ENCODE measurements around the gene CAPZB.

The CAPZB gene

DNA sequence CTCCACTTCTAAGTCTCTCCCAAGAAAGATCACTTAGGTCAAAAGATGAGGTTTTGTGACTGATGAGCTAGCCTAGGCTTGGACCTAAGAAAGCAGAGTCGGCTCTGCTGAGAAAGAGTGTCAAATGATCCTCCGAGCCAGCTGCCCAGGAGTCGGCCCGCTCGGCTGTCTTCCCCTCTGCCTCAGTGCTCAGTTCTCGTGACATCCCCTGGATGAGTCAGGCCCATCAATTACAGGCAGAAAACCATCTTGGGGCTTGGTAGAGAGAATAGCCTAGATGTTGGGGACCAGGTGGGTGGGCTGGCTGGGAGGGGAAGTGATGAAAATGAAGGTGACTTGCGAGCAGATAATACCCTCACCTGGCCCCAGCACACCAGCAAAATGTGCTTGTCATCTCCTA, 112.7 kb downstream of the CAPZB start:
- no peak for TF ChIP-seq MYC (IDR thresholded peaks at IDR 0.05; ENCODE audit: low read depth, low read length)
- TF ChIP-seq, protein P1, sequence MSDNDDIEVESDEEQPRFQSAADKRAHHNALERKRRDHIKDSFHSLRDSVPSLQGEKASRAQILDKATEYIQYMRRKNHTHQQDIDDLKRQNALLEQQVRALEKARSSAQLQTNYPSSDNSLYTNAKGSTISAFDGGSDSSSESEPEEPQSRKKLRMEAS (IDR thresholded peaks at IDR 0.05; ENCODE audit: low read depth, low read length), result no peak
- TF ChIP-seq, protein P2, sequence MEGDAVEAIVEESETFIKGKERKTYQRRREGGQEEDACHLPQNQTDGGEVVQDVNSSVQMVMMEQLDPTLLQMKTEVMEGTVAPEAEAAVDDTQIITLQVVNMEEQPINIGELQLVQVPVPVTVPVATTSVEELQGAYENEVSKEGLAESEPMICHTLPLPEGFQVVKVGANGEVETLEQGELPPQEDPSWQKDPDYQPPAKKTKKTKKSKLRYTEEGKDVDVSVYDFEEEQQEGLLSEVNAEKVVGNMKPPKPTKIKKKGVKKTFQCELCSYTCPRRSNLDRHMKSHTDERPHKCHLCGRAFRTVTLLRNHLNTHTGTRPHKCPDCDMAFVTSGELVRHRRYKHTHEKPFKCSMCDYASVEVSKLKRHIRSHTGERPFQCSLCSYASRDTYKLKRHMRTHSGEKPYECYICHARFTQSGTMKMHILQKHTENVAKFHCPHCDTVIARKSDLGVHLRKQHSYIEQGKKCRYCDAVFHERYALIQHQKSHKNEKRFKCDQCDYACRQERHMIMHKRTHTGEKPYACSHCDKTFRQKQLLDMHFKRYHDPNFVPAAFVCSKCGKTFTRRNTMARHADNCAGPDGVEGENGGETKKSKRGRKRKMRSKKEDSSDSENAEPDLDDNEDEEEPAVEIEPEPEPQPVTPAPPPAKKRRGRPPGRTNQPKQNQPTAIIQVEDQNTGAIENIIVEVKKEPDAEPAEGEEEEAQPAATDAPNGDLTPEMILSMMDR (IDR thresholded peaks at IDR 0.05; ENCODE audit: low read depth, low read length), result no peak
- no peak for TF ChIP-seq POLR2A (IDR thresholded peaks at IDR 0.05; ENCODE audit: extremely low read depth, insufficient read length)
- no peak overlapping the region for H3K4me3 ChIP-seq (ENCODE audit: low read depth, low read length)
- no peak for DNase-seq (ENCODE audit: low read depth)

DNA sequence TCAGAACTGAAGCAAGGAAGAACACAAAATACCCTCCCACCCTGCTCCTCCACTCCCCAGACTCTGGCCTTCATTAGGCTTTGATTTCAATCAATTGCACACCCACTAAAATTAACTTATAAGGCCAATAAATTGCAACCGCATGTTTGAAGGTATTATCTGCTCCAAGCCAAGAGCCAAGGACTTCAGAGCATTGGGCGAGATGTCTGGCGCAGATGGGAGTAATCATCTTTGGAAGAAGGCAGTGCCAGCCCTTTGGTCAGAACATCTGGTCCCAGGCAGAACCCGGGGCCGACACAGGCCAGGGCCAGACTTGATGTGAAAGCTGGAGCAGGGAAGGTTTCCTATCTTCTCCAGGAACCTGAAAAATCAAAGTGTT, 113.2 kb downstream of the CAPZB start:
- DNase-seq (ENCODE audit: low read depth), result no peak
- no peak overlapping the region for H3K4me3 ChIP-seq (ENCODE audit: low read depth, low read length)
- TF ChIP-seq POLR2A (IDR thresholded peaks at IDR 0.05; ENCODE audit: extremely low read depth, insufficient read length) (no peak), MYC (IDR thresholded peaks at IDR 0.05; ENCODE audit: low read depth, low read length) (no peak)
- TF ChIP-seq, protein P2 (IDR thresholded peaks at IDR 0.05; ENCODE audit: low read depth, low read length), result no peak
- TF ChIP-seq, protein P1 (IDR thresholded peaks at IDR 0.05; ENCODE audit: low read depth, low read length), result no peak

DNA sequence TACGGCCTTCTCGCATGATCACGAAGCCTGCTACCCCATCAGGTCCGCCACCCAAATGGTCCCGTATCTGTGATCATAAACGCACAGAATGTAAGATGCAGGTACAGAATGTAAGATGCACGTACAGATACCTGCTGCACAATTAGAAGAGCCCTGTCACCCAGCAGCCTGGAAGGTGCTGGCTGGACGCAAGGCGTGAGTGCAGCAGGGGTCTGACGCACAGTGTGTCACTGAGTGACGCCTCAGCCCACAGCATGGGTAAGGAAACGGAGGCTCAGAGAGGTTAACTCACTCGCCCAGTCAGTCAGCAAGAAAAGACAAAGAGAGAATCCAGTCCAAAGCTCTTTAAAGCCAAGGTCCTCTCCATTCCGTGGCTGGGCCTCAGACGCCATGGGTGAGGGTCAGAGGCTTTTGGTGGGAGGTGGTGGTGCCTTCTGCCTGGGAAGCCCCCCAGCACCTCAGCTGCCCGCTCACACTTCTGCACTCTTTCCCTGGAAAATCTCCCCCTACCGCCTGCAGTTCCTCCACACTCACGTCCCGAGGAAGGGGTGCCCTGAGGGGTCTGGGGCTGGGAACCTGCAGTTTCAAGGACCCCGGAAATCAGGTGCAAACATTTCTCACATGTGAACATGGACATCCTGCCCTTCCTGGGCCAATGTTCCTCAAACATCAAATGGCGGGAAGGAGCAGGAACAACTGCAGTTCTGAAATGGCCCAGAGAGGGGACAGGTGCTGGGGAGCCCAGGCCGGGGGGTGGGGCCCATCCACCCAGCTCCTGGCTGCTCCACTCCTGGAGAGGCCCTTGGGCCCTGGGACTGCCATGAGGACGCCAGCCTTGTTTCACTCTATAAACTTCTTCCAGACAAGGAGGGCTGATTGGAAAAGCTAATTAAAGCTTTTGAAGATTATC, 113.9 kb downstream of the CAPZB start:
- DNase-seq (ENCODE audit: low read depth), result no peak
- H3K4me3 ChIP-seq (ENCODE audit: low read depth, low read length), result no peak overlapping the region
- TF ChIP-seq MYC (IDR thresholded peaks at IDR 0.05; ENCODE audit: low read depth, low read length), result no peak
- TF ChIP-seq, protein P1 (IDR thresholded peaks at IDR 0.05; ENCODE audit: low read depth, low read length), result no peak

DNA sequence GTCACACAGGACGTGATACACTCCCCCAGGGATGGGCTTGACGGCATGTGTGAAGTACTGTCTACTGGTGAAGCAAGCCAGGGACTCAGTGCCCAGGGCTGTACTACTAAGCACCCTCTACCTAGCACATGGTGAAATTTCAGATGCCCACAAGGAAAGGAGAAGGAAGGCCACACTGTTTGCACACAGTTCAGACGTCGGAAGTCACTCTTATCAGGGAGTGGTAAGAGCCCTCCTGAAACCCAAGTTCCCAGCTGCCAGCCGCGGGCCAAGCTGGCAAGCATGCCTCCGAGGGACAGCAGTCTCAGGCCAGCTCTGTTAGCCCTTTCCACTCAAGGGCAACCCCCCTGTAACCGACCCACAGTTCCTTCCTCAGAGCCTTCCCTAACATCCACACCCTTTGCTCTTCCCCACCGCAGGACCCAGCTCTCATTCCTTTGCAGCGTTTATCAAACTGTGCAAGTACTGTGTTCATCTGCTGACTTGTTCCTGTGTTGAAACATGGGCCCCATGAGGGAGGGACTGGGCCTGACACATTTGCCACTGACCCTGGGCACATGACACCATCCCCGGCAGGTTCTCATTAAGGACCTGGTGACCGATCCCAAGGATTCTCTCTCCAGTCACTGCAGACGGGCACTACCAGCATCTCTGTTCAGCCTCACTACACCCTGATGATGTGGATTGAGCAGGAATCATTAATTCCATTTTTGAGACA, 114.7 kb downstream of the CAPZB start:
- DNase-seq (ENCODE audit: low read depth), result peak; percentile 9
- H3K4me3 ChIP-seq (ENCODE audit: low read depth, low read length), result no peak overlapping the region
- TF ChIP-seq, protein P2 (IDR thresholded peaks at IDR 0.05; ENCODE audit: low read depth, low read length), result no peak
- TF ChIP-seq, protein P1 (IDR thresholded peaks at IDR 0.05; ENCODE audit: low read depth, low read length), result no peak
- no peak for TF ChIP-seq MYC (IDR thresholded peaks at IDR 0.05; ENCODE audit: low read depth, low read length)
- TF ChIP-seq POLR2A (IDR thresholded peaks at IDR 0.05; ENCODE audit: extremely low read depth, insufficient read length), result no peak

DNA sequence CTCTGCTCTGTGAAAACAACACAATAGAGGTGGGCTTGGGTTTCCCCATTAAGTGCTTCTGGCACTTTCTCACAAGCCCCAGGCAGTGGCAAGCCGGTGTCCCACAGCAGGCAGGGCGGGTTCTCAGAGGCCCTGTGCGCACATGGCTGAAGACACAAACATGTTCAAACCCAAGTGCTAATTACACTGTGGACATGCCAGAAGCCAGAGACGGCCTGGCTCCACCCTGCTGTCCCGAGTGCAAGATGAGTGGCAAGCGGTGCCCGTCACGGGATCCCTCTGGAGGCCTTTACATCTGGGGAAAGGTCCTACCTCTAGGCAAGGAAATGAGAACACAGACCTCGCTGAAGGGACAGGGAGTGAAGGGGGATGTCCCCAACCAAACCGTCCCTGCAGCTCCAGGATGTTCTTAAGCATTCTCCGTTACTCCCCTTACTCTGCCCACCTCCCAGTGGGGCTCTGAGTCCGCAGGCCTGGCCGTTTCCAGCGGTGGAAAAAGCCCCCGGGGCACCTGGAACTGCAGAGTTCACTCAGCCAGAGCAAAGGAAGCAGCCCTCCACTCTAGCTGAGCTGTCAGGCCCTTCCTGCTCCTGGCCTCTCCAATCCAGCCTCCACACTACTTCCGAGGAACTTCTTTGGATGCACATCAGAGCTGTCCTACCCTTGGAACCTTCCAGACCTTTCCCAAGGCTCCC, 115.8 kb downstream of the CAPZB start:
- no peak for TF ChIP-seq MYC (IDR thresholded peaks at IDR 0.05; ENCODE audit: low read depth, low read length)
- TF ChIP-seq, protein P2 (IDR thresholded peaks at IDR 0.05; ENCODE audit: low read depth, low read length), result no peak
- TF ChIP-seq POLR2A (IDR thresholded peaks at IDR 0.05; ENCODE audit: extremely low read depth, insufficient read length), result no peak
- TF ChIP-seq, protein P1 (IDR thresholded peaks at IDR 0.05; ENCODE audit: low read depth, low read length), result no peak
- no peak overlapping the region for H3K4me3 ChIP-seq (ENCODE audit: low read depth, low read length)
- DNase-seq (ENCODE audit: low read depth), result no peak

Measured in NB4 (cell line).